GM10248 (cell line): ENCODE results near the gene CGB7.
"Not testable (repeated sequence)": the region's sequence is repeated elsewhere in the genome, so short reads cannot be mapped to it uniquely, and the experiment has no call there.

Source experiments
- CTCF ChIA-PET: fragments of 300-600 bp; sonication (Branson Sonifier 250); formaldehyde crosslinking; extraction: SDS; loops from one replicate; lab custom pipeline; 2021; ENCODE audit warnings: antibody characterized with exemption; lab: Yijun Ruan, JAX
- POLR2A ChIA-PET: fragments of 350-650 bp; sonication (Branson Sonifier 250); formaldehyde crosslinking; extraction: SDS; loops from one replicate; lab custom pipeline; 2020; ENCODE audit warnings: antibody characterized with exemption; lab: Yijun Ruan, JAX
- DNase-seq: peaks from one replicate; pipeline ENCODE4 v3.0.0; 2012; ENCODE audit errors: extremely low spot score
- TF ChIP-seq, protein P1 (sequence below): IDR thresholded peaks from 2 replicates; pipeline ENCODE4 v1.5.1; 2012; ENCODE audit warnings: mild to moderate bottlenecking, low read depth; ENCODE audit errors: extremely low read depth, missing control alignments, control extremely low read depth

Gene CGB7

DNA sequence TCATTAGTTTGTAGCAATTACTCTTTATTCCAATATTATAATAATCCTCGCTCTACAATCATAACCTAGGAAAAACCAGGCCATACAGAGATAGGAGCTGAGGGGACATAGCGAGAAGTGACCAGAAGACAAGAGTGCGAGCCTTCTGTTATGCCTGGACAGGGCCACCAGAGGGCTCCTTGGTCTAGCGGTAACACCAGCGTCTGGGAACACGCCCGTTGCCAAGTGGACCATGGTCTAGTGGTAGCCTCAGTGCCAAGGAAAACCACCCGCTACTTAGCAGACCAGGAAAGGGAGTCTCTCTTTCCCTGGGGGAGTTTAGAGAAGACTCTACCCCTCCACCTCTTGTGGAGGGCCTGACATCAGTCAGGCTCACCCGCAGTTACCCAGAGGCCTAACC is 17.3 kb upstream of the CGB7 start:
- TF ChIP-seq, protein P1, sequence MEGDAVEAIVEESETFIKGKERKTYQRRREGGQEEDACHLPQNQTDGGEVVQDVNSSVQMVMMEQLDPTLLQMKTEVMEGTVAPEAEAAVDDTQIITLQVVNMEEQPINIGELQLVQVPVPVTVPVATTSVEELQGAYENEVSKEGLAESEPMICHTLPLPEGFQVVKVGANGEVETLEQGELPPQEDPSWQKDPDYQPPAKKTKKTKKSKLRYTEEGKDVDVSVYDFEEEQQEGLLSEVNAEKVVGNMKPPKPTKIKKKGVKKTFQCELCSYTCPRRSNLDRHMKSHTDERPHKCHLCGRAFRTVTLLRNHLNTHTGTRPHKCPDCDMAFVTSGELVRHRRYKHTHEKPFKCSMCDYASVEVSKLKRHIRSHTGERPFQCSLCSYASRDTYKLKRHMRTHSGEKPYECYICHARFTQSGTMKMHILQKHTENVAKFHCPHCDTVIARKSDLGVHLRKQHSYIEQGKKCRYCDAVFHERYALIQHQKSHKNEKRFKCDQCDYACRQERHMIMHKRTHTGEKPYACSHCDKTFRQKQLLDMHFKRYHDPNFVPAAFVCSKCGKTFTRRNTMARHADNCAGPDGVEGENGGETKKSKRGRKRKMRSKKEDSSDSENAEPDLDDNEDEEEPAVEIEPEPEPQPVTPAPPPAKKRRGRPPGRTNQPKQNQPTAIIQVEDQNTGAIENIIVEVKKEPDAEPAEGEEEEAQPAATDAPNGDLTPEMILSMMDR = peak; percentile 67
- CTCF ChIA-PET = interaction anchor here (0.8 to 3.1 kb wide), 10 partner anchors 9 to 135 kb away, joined by 3 to 11 read pairs (median 3); partner anchors contain the start of gene LIN7B
- DNase-seq, POLR2A ChIA-PET: not testable (repeated sequence)

DNA sequence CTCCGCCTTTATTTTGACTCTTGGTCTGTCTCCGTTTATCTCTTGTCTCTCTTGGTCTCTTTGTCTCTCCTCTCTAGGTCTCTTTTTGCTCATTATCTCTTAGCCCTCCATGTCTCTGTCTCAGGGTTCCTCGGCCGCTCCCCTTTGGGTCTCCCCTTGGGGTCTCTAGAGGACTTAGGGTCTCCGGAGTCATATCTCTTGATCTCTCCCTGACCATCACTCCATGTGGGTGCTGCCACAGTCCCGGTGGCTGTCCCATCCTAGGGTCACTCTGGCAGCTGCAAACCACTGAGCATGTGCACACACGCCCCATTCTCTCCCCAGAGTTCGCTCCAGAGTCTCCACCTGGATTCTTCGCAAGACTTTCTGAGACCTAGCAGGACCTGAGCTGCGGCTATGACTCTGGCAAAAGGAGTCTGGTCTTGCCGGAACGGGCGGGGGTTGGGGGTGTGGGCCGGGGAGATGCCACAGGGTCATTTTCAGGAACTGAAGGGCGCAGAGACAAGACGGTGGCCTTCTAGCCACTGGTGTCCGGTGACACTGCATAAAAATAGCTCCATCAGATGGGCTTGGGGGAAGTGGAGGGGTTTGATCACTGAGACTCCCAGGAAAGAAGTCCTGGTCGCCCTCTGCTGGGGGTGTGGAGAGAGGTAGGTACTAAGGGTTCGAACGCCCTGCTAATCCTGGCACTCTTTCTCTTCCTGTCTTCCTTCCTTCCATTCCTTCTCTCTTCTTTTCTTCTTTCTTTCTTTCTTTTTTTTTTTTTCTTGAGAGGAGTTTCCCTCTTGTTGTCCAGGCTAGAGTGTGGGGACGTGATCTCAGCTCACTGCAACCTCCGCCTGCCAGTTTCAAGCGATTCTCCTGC is 16.2 kb upstream of the CGB7 start:
- ChIA-PET POLR2A (no interaction called here), CTCF (interaction anchor here (0.8 to 3.1 kb wide), 10 partner anchors 8 to 286 kb away, joined by 3 to 11 read pairs (median 3); no protein-coding TSS in a partner anchor)
- TF ChIP-seq, protein P1 = peak; percentile 12
- DNase-seq = no peak

DNA sequence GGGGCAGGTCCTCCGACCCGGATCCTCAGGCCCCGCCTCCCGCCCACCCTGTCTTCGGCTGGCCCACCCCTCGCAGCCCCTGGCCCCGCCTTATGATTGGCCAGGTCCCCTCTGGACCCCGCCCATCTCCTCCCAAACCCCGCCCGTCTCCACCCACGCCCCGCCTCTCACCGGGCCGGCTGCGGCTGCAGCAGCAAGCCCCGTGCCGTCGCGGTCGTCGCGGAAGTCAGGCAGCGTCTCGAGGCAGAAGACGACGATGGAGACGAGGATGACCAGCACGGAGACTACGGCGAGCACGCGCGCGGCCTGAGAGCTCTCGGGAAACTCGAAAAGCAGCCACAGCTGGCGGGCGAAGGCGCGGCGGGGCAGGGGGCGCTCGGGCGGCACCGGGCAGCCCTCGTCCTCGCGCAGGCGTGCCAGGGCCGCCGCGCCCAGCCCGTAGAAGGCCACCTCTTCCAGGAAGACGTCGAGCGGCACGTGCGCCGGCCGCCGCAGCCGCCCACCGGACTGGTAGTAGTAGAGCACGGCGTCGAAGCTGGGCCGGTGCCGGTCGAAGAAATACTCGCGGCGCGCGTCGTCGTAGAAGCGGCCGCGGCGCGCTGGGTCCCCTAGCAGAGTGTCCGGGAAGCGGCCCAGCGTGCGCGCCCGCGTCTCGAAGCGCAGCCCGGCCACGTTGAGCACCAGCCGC is 14.5 kb upstream of the CGB7 start:
- ChIA-PET CTCF (interaction anchor here (1.6 to 3.0 kb wide), 2 partner anchors 12 to 74 kb away, joined by 4 to 13 read pairs; no protein-coding TSS in a partner anchor), POLR2A (no interaction called here)
- DNase-seq = no peak

DNA sequence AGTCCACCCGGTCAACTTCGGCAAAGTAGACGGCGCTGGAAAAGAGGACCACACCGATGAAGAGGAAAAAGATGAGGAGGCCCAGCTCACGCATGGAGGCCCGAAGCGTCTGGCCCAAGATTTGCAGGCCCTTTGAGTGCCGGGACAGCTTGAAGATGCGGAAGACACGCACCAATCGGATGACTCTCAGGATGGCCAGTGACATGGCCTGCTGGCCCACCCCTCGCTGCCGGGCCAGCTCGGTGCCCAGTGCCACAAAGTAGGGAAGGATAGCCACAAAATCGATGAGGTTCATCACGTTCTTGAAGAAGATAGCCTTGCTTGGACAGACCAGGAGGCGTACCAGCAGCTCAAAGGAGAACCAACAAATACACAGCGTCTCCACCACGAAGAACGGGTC is 12.9 kb upstream of the CGB7 start:
- TF ChIP-seq, protein P1 = no peak
- CTCF ChIA-PET = interaction anchor here (1.2 to 3.9 kb wide), 6 partner anchors 10 to 275 kb away, joined by 3 to 13 read pairs (median 4); no protein-coding TSS in a partner anchor
- POLR2A ChIA-PET = interaction anchor here (0.6 kb wide), 1 partner anchor 20 kb away, joined by 4 read pairs; no protein-coding TSS in a partner anchor
- DNase-seq = no peak

More for the DNA sequence above, 14.5 kb upstream of the CGB7 start:
- TF ChIP-seq, protein P1 = no peak

DNA sequence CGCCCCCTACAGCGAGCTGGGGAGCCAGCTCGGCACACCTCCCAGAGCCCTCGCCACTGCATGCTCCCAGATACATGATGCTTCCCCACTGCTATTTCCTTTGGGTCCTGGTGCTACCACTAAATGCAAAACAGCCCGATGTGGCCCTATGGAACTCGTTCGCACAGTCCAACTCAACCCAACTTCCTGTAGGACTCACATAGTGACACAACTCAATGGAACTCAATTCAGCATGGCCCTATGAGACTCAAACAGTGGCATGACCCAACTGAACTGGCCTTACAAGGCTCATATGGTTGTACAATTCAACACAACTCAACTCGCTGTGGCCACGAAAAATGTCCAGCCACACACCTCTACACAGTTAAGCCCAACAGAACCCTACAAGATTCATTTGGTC is 11.5 kb upstream of the CGB7 start:
- ChIA-PET CTCF (interaction anchor here (1.0 to 3.9 kb wide), 5 partner anchors 9 to 273 kb away, joined by 3 to 13 read pairs (median 4); no protein-coding TSS in a partner anchor), POLR2A (no interaction called here)
- DNase-seq = no peak
- TF ChIP-seq, protein P1 = no peak

DNA sequence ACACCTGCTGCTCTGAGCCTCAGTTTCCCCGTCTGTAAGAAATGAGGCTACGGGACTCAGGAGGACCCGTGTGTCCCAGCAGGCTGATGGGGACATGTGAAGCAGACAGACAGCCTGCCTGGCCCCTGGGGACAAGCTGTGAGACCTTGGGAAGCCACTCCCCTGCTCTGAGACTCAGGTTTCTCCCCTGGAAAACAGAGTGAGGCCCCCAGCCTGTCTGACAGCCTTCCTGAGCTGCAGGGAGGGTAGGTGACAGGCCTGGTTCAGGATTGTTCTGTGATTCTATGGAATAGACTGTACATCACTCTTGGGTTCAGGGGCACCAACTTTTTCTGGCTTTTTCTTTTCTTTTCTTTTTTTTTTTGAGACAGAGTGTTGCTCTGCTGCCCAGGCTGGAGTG is 10.0 kb upstream of the CGB7 start:
- no peak for DNase-seq
- ChIA-PET POLR2A (no interaction called here), CTCF (interaction anchor here (3.9 kb wide), 1 partner anchor 30 kb away, joined by 13 read pairs; no protein-coding TSS in a partner anchor)
- TF ChIP-seq, protein P1 = no peak
